Measurements from ENCODE around the gene PPID. TPM values are rescaled to one million over a fixed set of nuclear protein-coding genes. Genes with fewer than 3 reads are reported as not detected.

PPID gene
- total and polyA plus RNA-seq, 2 of the 13 experiments (the other 11 are each of a cell fraction or from before 2014, with no cell fraction given): 15.4 to 63.4 TPM

DNA sequence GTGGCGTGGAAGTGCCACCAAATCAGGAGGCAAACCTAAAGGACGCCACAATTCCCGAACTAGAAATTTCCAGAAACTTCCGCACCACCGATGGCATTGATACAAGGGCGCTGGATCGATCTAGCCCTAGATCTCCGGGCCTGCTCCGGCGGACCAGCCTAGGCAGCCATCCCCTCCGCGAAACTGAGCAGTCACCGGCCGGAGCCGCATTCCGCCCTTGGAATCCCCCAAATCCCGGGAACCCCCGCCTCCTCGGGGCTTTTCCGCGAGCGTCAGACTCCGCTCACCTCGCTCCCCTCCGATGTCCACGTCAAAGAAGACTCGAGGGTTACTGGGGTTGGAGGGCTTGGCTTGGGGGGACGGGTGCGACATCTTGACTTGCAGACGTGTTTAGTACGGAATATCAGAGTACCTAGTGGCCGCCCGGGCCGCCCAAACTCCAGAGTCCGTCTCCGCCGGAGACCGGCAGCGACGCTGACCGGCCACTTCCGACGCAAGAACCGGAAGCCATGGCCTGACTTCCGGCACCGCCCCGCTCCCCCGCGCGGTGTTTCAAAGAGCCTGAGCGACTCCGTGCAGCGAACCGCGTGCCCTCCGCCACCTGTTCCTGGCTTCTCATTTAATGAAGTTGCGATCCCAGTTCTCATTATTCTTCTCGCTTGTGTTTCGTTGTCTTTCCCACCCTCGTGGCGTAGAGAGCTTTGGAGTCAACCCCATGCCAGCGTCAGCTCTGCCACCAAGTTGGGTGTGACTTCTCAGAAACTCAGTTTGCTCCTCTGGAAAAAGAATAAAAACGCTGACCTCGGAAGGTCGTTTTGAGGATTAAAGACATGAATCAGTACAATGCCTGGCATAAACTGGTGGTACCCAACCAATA, at the start of gene PPID (continued):
- TF ChIP-seq ATF4 (CRISPR knock-in tag; IDR thresholded peaks at IDR 0.05) (peak in 1 of 2 experiments; percentile 69; a peak in 2 of 4 replicates), ZNF318 (CRISPR knock-in tag; IDR thresholded peaks at IDR 0.05) (no peak; the same call in 1 of the 2 replicates), PAX8 (CRISPR knock-in tag; IDR thresholded peaks at IDR 0.05; ENCODE audit: borderline replicate concordance) (no peak), ZNF572 (CRISPR knock-in tag; IDR thresholded peaks at IDR 0.05) (no peak; the same call in 1 of the 2 replicates), AHDC1 (CRISPR knock-in tag; IDR thresholded peaks at IDR 0.05; ENCODE audit: borderline replicate concordance) (peak; percentile 48; the same call in 1 of the 2 replicates), BCL6 (CRISPR knock-in tag; IDR thresholded peaks at IDR 0.05) (peak; percentile 60; the same call in 1 of the 2 replicates), ZNF350 (CRISPR knock-in tag; IDR thresholded peaks at IDR 0.05; ENCODE audit: borderline replicate concordance, low read depth) (no peak), ZNF562 (CRISPR knock-in tag; IDR thresholded peaks at IDR 0.05; ENCODE audit: borderline replicate concordance) (no peak), EP300 (IDR thresholded peaks at IDR 0.05; ENCODE audit: low read depth in 2 of 2, low read length in 2 of 2) (0 out of 4 replicates have a peak, but pooled peaks of 1 of the 2 experiments have one; percentile 15), EP300 (CRISPR knock-in tag; IDR thresholded peaks at IDR 0.05; ENCODE audit: borderline replicate concordance) (peak; percentile 64; the same call in 1 of the 2 replicates)
- TF ChIP-seq, protein P1, sequence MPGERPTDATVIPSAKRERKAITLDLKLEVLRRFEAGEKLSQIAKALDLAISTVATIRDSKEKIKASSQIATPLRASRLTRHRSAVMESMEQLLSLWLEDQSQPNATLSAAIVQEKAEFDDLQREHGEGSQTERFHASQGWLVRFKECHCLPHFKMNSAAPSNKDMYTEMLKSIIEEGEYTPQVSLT (CRISPR knock-in tag; IDR thresholded peaks at IDR 0.05; ENCODE audit: borderline replicate concordance, low read depth): no peak

Measured in HepG2 (cell line).